Endodermal cell (in vitro differentiated cells): ENCODE results near the gene RPS6KA2. TPM values are rescaled to one million over a fixed set of nuclear protein-coding genes. Genes with fewer than 3 reads are reported as not detected.

Experiments used
- DNase-seq: peaks from one replicate; pipeline ENCODE4 v3.0.0-alpha.2; 2017
- H3K27ac ChIP-seq: 2 replicates; pipeline ENCODE4 v1.5.1; 2013; ENCODE audit warnings: mild to moderate bottlenecking, low read depth, low read length, moderate library complexity
- H3K27me3 ChIP-seq: 2 replicates; pipeline ENCODE4 v1.6.1; 2013; ENCODE audit warnings: mild to moderate bottlenecking, low read length, moderate library complexity; ENCODE audit not compliant: insufficient read depth, control insufficient read depth, poor library complexity, severe bottlenecking
- H3K36me3 ChIP-seq: 2 replicates; pipeline ENCODE4 v1.7.0; 2013; ENCODE audit warnings: mild to moderate bottlenecking, low read length, moderate library complexity; ENCODE audit not compliant: control insufficient read depth, insufficient read depth
- H3K4me1 ChIP-seq: one replicate; pipeline ENCODE4 v1.7.0; 2013; ENCODE audit warnings: low read length; ENCODE audit not compliant: control insufficient read depth, insufficient read depth
- H3K4me3 ChIP-seq: 2 replicates; pipeline ENCODE4 v1.5.1; 2013; ENCODE audit warnings: mild to moderate bottlenecking, low read length, moderate library complexity
- H3K9ac ChIP-seq: 2 replicates; pipeline ENCODE4 v1.6.1; 2013; ENCODE audit warnings: mild to moderate bottlenecking, low read length, moderate library complexity; ENCODE audit not compliant: poor library complexity, severe bottlenecking; ENCODE audit errors: extremely low read depth
- H3K9me3 ChIP-seq: 2 replicates; pipeline ENCODE4 v1.6.1; 2013; ENCODE audit warnings: mild to moderate bottlenecking, low read length, moderate library complexity; ENCODE audit not compliant: control insufficient read depth
- H3K27ac Mint-ChIP-seq: 2 replicates; pipeline ENCODE4 v1.8.0; 2020; ENCODE audit warnings: mixed read lengths
- H3K27me3 Mint-ChIP-seq: 2 replicates; pipeline ENCODE4 v1.8.0; 2021; ENCODE audit warnings: mild to moderate bottlenecking, mixed read lengths; ENCODE audit not compliant: insufficient read depth
- H3K36me3 Mint-ChIP-seq: 2 replicates; pipeline ENCODE4 v1.8.0; 2020; ENCODE audit warnings: low read depth, mixed read lengths
- H3K4me1 Mint-ChIP-seq: 2 replicates; pipeline ENCODE4 v1.8.0; 2020; ENCODE audit warnings: mixed read lengths
- H3K4me3 Mint-ChIP-seq: 2 replicates; pipeline ENCODE4 v1.8.0; 2020; ENCODE audit warnings: mild to moderate bottlenecking, moderate library complexity, mixed read lengths
- H3K9me3 Mint-ChIP-seq: 2 replicates; pipeline ENCODE4 v1.8.0; 2020; ENCODE audit warnings: mild to moderate bottlenecking, mixed read lengths
- WGBS, 2 experiments: methylation state at CpG; one replicate each; pipeline versions ENCODE4 v1.1.5 to v1.1.7; 2013; ENCODE audit warnings: missing lambda C conversion rate in 2 of 2, mixed read lengths in 1 of 2; ENCODE audit not compliant: insufficient coverage in 1 of 2, insufficient read length in 1 of 2; 5-methylcytosine and 5-hydroxymethylcytosine counted together
- total RNA-seq, 2 donors: library from RNA; stranded (reverse); fragmentation: NEBNext Ultra II Directional in 1 of 2; extraction: Animal tissue kit (Norgen Biotek cat#: 25700) in 1 of 2; gene quantifications; 2 replicates in 1 of 2; 3 replicates in 1 of 2; pipeline ENCODE4 v1.2.1, GENCODE V29; 2021
- TF ChIP-seq, protein P1 (sequence below): fragments of 200-600 bp; sonication (generic); conservative IDR thresholded peaks from 2 replicates; pipeline ENCODE4 v1.5.0; 2021; ENCODE audit warnings: antibody characterized with exemption, mild to moderate bottlenecking

RPS6KA2 gene
- total RNA-seq, 2 donors from 2014 or later = 17.9 to 23.9 TPM

- H3K4me1 Mint-ChIP-seq = peaks cover 2% of the 10 kb centered on the region
Measured at GRCh38 chr6:166673309-166673708, 46.3 kb upstream of the RPS6KA2 start.

DNA sequence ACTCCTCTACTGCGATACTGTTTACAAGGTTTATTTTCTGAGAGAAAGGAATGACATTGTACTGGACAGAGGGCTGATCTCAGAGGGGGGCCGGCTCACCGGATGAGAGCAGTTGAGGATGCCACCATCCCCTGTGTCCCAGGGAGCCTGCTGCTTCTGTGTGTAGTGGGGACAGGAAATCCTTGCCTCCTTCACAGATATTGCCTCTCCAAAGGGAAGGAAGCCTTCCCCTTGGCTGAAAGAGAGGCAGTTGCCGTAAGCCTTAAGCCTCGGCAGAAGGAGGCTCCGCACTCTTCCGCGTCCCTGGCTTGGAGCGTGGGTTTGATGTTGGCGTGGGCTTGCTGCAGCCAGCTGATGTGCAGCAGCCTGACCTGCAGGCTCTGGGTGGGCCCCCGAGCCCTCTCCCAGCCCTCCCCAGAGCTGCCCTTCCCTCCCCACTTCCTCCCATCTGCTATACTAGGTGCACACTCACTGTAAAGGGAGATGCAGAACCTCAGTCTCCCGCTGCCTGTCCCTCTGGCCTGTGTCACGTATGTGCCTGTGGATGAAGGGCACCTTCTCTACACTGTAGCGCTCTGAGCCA is 45.7 kb upstream of the RPS6KA2 start:
- no peaks in the 10 kb centered on the region for H3K9me3 ChIP-seq
- TF ChIP-seq, protein P1, sequence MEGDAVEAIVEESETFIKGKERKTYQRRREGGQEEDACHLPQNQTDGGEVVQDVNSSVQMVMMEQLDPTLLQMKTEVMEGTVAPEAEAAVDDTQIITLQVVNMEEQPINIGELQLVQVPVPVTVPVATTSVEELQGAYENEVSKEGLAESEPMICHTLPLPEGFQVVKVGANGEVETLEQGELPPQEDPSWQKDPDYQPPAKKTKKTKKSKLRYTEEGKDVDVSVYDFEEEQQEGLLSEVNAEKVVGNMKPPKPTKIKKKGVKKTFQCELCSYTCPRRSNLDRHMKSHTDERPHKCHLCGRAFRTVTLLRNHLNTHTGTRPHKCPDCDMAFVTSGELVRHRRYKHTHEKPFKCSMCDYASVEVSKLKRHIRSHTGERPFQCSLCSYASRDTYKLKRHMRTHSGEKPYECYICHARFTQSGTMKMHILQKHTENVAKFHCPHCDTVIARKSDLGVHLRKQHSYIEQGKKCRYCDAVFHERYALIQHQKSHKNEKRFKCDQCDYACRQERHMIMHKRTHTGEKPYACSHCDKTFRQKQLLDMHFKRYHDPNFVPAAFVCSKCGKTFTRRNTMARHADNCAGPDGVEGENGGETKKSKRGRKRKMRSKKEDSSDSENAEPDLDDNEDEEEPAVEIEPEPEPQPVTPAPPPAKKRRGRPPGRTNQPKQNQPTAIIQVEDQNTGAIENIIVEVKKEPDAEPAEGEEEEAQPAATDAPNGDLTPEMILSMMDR = no peak
- no peaks in the 10 kb centered on the region for H3K4me1 ChIP-seq
- H3K4me3 ChIP-seq = no peak overlapping the region
- no peaks in the 10 kb centered on the region for H3K27me3 Mint-ChIP-seq
- H3K27ac ChIP-seq = no peak overlapping the region
- no peak overlapping the region for H3K27ac Mint-ChIP-seq
- H3K27me3 ChIP-seq = no peaks in the 10 kb centered on the region
- no peaks in the 10 kb centered on the region for H3K9me3 Mint-ChIP-seq
- DNase-seq = no peak
- no peaks in the 10 kb centered on the region for H3K36me3 ChIP-seq
- H3K4me3 Mint-ChIP-seq = no peak overlapping the region
- WGBS, 2 experiments = 91 to 100% methylated on average over 2 to 14 of the region's 14 CpGs
- no peaks in the 10 kb centered on the region for H3K4me1 Mint-ChIP-seq
- H3K9ac ChIP-seq = no peak overlapping the region
- no peaks in the 10 kb centered on the region for H3K36me3 Mint-ChIP-seq

More at GRCh38 chr6:166673309-166673708, 46.3 kb upstream of the RPS6KA2 start:
- Mint-ChIP-seq H3K27me3 (no peaks in the 10 kb centered on the region), H3K27ac (no peak overlapping the region), H3K36me3 (no peaks in the 10 kb centered on the region), H3K4me3 (no peak overlapping the region), H3K9me3 (peaks cover 2% of the 10 kb centered on the region)
- Histone ChIP-seq H3K36me3 (no peaks in the 10 kb centered on the region), H3K4me1 (no peaks in the 10 kb centered on the region), H3K27ac (no peak overlapping the region), H3K27me3 (no peaks in the 10 kb centered on the region), H3K9me3 (no peaks in the 10 kb centered on the region), H3K9ac (no peak overlapping the region), H3K4me3 (no peak overlapping the region)
- WGBS, 2 experiments = 94% methylated on average over 6 of the region's 6 CpGs; no CpG with 5 or more reads in 1 of the 2 experiments
- TF ChIP-seq, protein P1 = no peak
- DNase-seq = no peak

- Mint-ChIP-seq H3K9me3 (no peaks in the 10 kb centered on the region), H3K27ac (no peak overlapping the region), H3K27me3 (no peaks in the 10 kb centered on the region), H3K4me3 (no peak overlapping the region), H3K4me1 (no peaks in the 10 kb centered on the region), H3K36me3 (no peaks in the 10 kb centered on the region)
- H3K27ac ChIP-seq = no peak overlapping the region
- no peak overlapping the region for H3K4me3 ChIP-seq
- no peaks in the 10 kb centered on the region for H3K9me3 ChIP-seq
- TF ChIP-seq, protein P1 = no peak
- no peaks in the 10 kb centered on the region for H3K36me3 ChIP-seq
- WGBS, 2 experiments = 88 to 89% methylated on average over 9 to 12 of the region's 12 CpGs
- H3K4me1 ChIP-seq = no peaks in the 10 kb centered on the region
- no peak overlapping the region for H3K9ac ChIP-seq
- no peaks in the 10 kb centered on the region for H3K27me3 ChIP-seq
- DNase-seq = no peak
Measured at GRCh38 chr6:166672146-166672545, 45.1 kb upstream of the RPS6KA2 start.
